ENCODE data around the gene CREB1.

GRCh38 chr2:207606399-207606798 is 76.6 kb downstream of the CREB1 start:
- TF ChIP-seq POLR2AphosphoS5 (IDR thresholded peaks at IDR 0.05; ENCODE audit: borderline replicate concordance, low read depth, low read length) (no peak), EZH2 (IDR thresholded peaks at IDR 0.05) (no peak)
